ENCODE results near the gene SH3BP5.

GRCh38 chr3:15286022-15286421 lies 46.4 kb downstream of the SH3BP5 start:
- TF ChIP-seq, protein P1, sequence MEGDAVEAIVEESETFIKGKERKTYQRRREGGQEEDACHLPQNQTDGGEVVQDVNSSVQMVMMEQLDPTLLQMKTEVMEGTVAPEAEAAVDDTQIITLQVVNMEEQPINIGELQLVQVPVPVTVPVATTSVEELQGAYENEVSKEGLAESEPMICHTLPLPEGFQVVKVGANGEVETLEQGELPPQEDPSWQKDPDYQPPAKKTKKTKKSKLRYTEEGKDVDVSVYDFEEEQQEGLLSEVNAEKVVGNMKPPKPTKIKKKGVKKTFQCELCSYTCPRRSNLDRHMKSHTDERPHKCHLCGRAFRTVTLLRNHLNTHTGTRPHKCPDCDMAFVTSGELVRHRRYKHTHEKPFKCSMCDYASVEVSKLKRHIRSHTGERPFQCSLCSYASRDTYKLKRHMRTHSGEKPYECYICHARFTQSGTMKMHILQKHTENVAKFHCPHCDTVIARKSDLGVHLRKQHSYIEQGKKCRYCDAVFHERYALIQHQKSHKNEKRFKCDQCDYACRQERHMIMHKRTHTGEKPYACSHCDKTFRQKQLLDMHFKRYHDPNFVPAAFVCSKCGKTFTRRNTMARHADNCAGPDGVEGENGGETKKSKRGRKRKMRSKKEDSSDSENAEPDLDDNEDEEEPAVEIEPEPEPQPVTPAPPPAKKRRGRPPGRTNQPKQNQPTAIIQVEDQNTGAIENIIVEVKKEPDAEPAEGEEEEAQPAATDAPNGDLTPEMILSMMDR (IDR thresholded peaks at IDR 0.05): no peak
- no peak for TF ChIP-seq POLR2A (IDR thresholded peaks at IDR 0.05)
